Measurements from ENCODE around the gene SLC35F1. TPM values are rescaled to one million over a fixed set of nuclear protein-coding genes. Genes with fewer than 3 reads are reported as not detected.

SLC35F1 gene
- polyA plus RNA-seq, 1 donor (not counting 4 experiments of a cell fraction or from before 2014, with no cell fraction given): not detected

GRCh38 chr6:118253741-118254140 is 346.7 kb downstream of the SLC35F1 start:
- no peaks in the 10 kb centered on the region for H3K36me3 ChIP-seq (ENCODE audit: control insufficient read depth in 2 of 2, extremely low read depth in 1 of 2, insufficient read depth in 2 of 2, low read length in 2 of 2)
- DNase-seq (ENCODE audit: low read depth, low spot score) (no peak), FAIRE-seq (no peak)
- H3K27ac ChIP-seq (ENCODE audit: control insufficient read depth, insufficient read depth, low read length): no peak overlapping the region
- H2AFZ ChIP-seq (ENCODE audit: control insufficient read depth, low read length): no peak overlapping the region
- no peaks in the 10 kb centered on the region for H3K9me1 ChIP-seq (ENCODE audit: control insufficient read depth, extremely low read depth, insufficient read depth, low read length)
- no peaks in the 10 kb centered on the region for H3K27me3 ChIP-seq (ENCODE audit: control insufficient read depth, extremely low read depth, insufficient read depth, low read length)
- H3K9me3 ChIP-seq (ENCODE audit: control insufficient read depth, low read depth, low read length): no peaks in the 10 kb centered on the region
- no peaks in the 10 kb centered on the region for H4K20me1 ChIP-seq (ENCODE audit: control insufficient read depth, extremely low read depth, insufficient read depth, low read length)
- no peaks in the 10 kb centered on the region for H3K4me1 ChIP-seq (ENCODE audit: control insufficient read depth, extremely low read depth, insufficient read depth, low read length)
- no peak overlapping the region for H3K4me2 ChIP-seq (ENCODE audit: control insufficient read depth, extremely low read depth, insufficient read depth, low read depth, low read length)
- no peak overlapping the region for H3K4me3 ChIP-seq (ENCODE audit: control insufficient read depth in 2 of 3, extremely low read depth in 1 of 3, insufficient read depth in 2 of 3, low read depth in 1 of 3, low read length in 3 of 3)
- dilution Hi-C loops (cut with MboI; ENCODE audit: extremely low pct_ligation_motif_present, low sequenced_read_pairs): no loop called here
- H3K9ac ChIP-seq (ENCODE audit: control insufficient read depth, extremely low read depth, insufficient read depth, low read length): no peak overlapping the region
- H3K79me2 ChIP-seq (ENCODE audit: control insufficient read depth, insufficient read depth, low read length): no peaks in the 10 kb centered on the region
- no peak for TF ChIP-seq CTCF (optimal IDR thresholded peaks at IDR 0.05 in 1 of 3, IDR thresholded peaks at IDR 0.05 in 1 of 3, conservative IDR thresholded peaks at IDR 0.05 in 1 of 3; ENCODE audit: extremely low read depth in 1 of 3, insufficient read depth in 2 of 3, low read length in 3 of 3)
- TF ChIP-seq EZH2 (IDR thresholded peaks at IDR 0.05; ENCODE audit: low read length): no peak

- Histone ChIP-seq H3K4me1 (ENCODE audit: control insufficient read depth, extremely low read depth, insufficient read depth, low read length) (no peaks in the 10 kb centered on the region), H4K20me1 (ENCODE audit: control insufficient read depth, extremely low read depth, insufficient read depth, low read length) (no peaks in the 10 kb centered on the region), H3K27ac (ENCODE audit: control insufficient read depth, insufficient read depth, low read length) (no peak overlapping the region), H3K4me3 (ENCODE audit: control insufficient read depth in 2 of 3, extremely low read depth in 1 of 3, insufficient read depth in 2 of 3, low read depth in 1 of 3, low read length in 3 of 3) (no peak overlapping the region), H3K4me2 (ENCODE audit: control insufficient read depth, extremely low read depth, insufficient read depth, low read depth, low read length) (no peak overlapping the region), H3K9me1 (ENCODE audit: control insufficient read depth, extremely low read depth, insufficient read depth, low read length) (no peaks in the 10 kb centered on the region), H3K79me2 (ENCODE audit: control insufficient read depth, insufficient read depth, low read length) (no peaks in the 10 kb centered on the region), H3K27me3 (ENCODE audit: control insufficient read depth, extremely low read depth, insufficient read depth, low read length) (no peaks in the 10 kb centered on the region), H3K9me3 (ENCODE audit: control insufficient read depth, low read depth, low read length) (no peaks in the 10 kb centered on the region), H3K9ac (ENCODE audit: control insufficient read depth, extremely low read depth, insufficient read depth, low read length) (no peak overlapping the region), H3K36me3 (ENCODE audit: control insufficient read depth in 2 of 2, extremely low read depth in 1 of 2, insufficient read depth in 2 of 2, low read length in 2 of 2) (no peaks in the 10 kb centered on the region), H2AFZ (ENCODE audit: control insufficient read depth, low read length) (no peak overlapping the region)
- TF ChIP-seq EZH2 (IDR thresholded peaks at IDR 0.05; ENCODE audit: low read length): no peak
- TF ChIP-seq CTCF (optimal IDR thresholded peaks at IDR 0.05 in 1 of 3, IDR thresholded peaks at IDR 0.05 in 1 of 3, conservative IDR thresholded peaks at IDR 0.05 in 1 of 3; ENCODE audit: extremely low read depth in 1 of 3, insufficient read depth in 2 of 3, low read length in 3 of 3): no peak
- DNase-seq (ENCODE audit: low read depth, low spot score) (no peak), FAIRE-seq (no peak)
- dilution Hi-C loops (cut with MboI; ENCODE audit: extremely low pct_ligation_motif_present, low sequenced_read_pairs): no loop called here
Observed at GRCh38 chr6:118260833-118261232, 353.8 kb downstream of the SLC35F1 start.
